Measurements from ENCODE around the gene FGFR2. TPM values are rescaled to one million over a fixed set of nuclear protein-coding genes. Genes with fewer than 3 reads are reported as not detected.

The FGFR2 gene
- total and polyA plus RNA-seq, 11 donors = 0.13 to 4.1 (median 0.35) TPM; not detected in 1

DNA sequence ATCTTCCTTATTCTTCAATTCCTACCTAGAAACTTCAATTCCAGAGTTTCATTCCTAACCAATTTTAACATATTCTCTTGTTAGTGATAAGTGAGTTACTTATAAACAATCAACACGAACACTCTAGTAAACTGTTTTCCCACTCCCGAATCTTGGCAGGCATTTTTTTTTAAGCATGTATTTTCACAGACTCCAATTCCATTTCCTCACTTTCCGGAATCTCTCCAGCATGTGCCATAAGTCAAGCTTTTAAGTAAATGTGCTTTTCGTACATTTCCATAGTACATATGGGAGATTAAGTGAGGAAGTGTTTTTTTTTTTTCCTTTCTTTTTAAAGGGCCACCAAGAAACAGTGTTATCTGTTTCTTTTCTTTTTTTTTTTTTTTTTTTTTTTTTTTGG lies 89.1 kb downstream of the FGFR2 start:
- ATAC-seq = no peak
- Histone ChIP-seq H3K4me3 (no peak overlapping the region), H3K27me3 (peaks cover 0 to 4% (median 0%) of the 10 kb centered on the region in 9 donors), H3K27ac (no peak overlapping the region), H3K36me3 (no peaks in the 10 kb centered on the region), H3K9me3 (no peaks in the 10 kb centered on the region), H3K4me1 (no peaks in the 10 kb centered on the region)
- 38 to 58% (median 45%) methylated on average over 4 of the region's 4 CpGs for WGBS, 4 donors
- intact Hi-C loops (cut with DNase I) = no loop called here
- DNase-seq = no peak
- TF ChIP-seq POLR2A (IDR thresholded peaks at IDR 0.05) = no peak
- TF ChIP-seq, protein P1, sequence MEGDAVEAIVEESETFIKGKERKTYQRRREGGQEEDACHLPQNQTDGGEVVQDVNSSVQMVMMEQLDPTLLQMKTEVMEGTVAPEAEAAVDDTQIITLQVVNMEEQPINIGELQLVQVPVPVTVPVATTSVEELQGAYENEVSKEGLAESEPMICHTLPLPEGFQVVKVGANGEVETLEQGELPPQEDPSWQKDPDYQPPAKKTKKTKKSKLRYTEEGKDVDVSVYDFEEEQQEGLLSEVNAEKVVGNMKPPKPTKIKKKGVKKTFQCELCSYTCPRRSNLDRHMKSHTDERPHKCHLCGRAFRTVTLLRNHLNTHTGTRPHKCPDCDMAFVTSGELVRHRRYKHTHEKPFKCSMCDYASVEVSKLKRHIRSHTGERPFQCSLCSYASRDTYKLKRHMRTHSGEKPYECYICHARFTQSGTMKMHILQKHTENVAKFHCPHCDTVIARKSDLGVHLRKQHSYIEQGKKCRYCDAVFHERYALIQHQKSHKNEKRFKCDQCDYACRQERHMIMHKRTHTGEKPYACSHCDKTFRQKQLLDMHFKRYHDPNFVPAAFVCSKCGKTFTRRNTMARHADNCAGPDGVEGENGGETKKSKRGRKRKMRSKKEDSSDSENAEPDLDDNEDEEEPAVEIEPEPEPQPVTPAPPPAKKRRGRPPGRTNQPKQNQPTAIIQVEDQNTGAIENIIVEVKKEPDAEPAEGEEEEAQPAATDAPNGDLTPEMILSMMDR (IDR thresholded peaks at IDR 0.05) = no peak

DNA sequence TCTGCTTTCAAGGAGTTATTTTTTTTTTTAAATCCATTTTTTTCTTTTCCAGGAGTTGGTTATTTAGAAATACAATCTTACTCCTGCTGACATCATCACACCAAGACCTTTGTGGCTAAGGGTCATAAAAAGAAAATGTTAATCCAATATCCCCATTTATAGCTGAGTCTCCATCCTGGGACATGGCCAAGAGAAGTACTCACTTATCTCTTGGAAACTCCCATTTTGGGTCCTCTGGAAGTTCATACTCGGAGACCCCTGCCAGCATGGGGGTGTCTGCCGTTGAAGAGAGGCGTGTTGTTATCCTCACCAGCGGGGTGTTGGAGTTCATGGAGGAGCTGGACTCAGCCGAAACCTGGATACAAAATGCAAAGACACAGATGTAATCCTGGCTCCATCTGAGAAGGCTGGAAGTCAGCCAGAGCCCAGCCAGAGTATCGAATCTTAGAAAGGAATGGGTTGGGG lies 94.6 kb downstream of the FGFR2 start:
- TF ChIP-seq, protein P1 (IDR thresholded peaks at IDR 0.05) = no peak
- WGBS, 4 donors = 47 to 58% (median 54%) methylated on average over 6 of the region's 6 CpGs
- ATAC-seq = no peak
- Histone ChIP-seq H3K36me3 (no peaks in the 10 kb centered on the region), H3K27me3 (peaks cover 0 to 10% (median 0%) of the 10 kb centered on the region in 9 donors), H3K9me3 (no peaks in the 10 kb centered on the region), H3K27ac (no peak overlapping the region), H3K4me1 (no peaks in the 10 kb centered on the region), H3K4me3 (no peak overlapping the region)
- intact Hi-C loops (cut with DNase I) = no loop called here
- no peak for DNase-seq

DNA sequence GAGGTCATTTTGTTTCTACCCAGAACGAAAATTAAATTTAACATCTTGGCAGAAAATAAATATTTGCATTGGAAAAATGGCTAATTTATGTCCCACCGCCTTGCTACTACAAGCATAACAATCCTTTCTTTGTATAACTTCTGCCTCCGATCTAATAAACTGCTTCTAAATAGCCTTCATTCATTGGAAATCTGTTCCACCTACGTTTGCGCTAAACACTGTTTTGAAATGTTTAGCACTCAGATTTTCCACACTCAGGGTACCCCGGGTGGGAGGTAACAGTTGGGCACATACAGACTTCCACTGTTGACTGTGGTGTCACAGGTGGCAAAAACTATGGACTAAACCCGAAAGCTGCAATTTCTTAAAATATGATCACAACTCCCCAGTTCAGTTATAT lies 96.4 kb downstream of the FGFR2 start:
- H3K4me1 ChIP-seq = no peaks in the 10 kb centered on the region
- peaks cover 0 to 10% (median 0%) of the 10 kb centered on the region in 9 donors for H3K27me3 ChIP-seq
- H3K36me3 ChIP-seq = no peaks in the 10 kb centered on the region
- intact Hi-C loops (cut with DNase I) = no loop called here
- no peak overlapping the region for H3K27ac ChIP-seq
- no peak overlapping the region for H3K4me3 ChIP-seq
- TF ChIP-seq POLR2A (IDR thresholded peaks at IDR 0.05) = no peak
- TF ChIP-seq, protein P1 (IDR thresholded peaks at IDR 0.05) = no peak
- WGBS, 4 donors = 83 to 90% (median 88%) methylated on average over 7 of the region's 7 CpGs
- DNase-seq = no peak
- ATAC-seq = no peak
- no peaks in the 10 kb centered on the region for H3K9me3 ChIP-seq

DNA sequence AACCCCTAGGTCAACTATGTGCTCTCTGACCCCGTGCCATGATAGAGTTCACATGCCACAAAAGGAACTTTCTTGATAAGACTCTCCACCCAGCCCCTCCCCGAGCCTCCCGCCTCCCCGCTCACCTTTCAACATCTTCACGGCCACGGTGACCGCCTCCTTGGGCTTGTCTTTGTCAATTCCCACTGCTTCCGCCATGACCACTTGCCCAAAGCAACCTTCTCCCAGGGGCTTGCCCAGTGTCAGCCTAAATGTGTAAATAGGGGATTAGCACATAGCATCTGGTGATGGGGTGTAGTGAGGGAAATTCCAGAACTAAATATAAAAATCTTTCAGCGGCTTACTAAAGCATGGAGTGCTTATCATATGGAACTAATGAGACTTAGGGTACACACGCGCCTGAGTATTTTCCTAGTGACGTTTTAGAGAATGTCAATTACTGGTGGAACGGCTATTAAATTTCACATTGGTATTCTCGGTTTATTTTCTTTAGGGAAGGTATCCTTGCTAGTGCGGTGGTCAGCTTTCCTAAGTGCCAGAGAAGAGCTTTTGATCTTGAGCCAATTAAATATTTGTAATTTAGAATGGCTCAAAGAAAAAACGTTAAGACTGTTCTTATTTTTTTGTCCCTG lies 97.4 kb downstream of the FGFR2 start:
- no peak overlapping the region for H3K27ac ChIP-seq
- no peaks in the 10 kb centered on the region for H3K9me3 ChIP-seq
- peaks cover 0 to 10% (median 0%) of the 10 kb centered on the region in 9 donors for H3K27me3 ChIP-seq
- no peak for DNase-seq
- no peak for ATAC-seq
- intact Hi-C loops (cut with DNase I) = no loop called here
- H3K36me3 ChIP-seq = no peaks in the 10 kb centered on the region
- H3K4me1 ChIP-seq = no peaks in the 10 kb centered on the region
- WGBS, 4 donors = 62 to 66% (median 64%) methylated on average over 16 of the region's 16 CpGs
- no peak for TF ChIP-seq POLR2A (IDR thresholded peaks at IDR 0.05)
- TF ChIP-seq, protein P1 (IDR thresholded peaks at IDR 0.05) = no peak
- no peak overlapping the region for H3K4me3 ChIP-seq

All from heart left ventricle (tissue), 16 donors.